ENCODE data around the gene ADCY2.

DNA sequence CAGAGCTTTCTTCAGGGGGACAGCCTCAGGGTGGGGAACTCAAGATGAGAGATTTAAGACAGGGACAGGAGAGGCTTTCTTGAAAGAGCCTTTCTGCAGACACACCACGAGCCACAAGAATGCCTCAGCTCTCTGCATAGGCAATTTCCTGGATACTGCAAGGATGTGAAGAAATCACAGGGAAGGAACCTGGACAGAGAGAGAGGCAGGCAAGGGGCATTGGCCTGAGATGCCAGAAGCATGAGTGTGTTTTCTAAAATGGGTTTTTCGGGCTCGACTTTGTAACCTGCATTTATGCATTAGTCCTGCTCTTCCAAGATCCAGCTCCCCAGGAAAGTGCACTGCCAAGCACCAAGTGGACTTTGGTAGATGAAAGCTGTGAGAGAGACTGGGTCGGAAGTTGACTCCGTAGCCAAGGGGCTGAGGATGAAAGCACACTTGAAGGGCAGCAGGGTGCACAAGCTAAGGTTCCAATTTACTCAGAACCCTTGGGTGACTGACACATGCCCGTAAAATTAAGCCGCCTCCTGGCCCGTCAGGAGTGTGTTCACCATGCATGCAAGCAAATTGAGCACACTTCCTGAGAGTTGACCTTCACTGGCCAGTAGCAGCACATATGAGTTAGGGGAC, 364.1 kb downstream of the ADCY2 start:
- TF ChIP-seq, protein P1, sequence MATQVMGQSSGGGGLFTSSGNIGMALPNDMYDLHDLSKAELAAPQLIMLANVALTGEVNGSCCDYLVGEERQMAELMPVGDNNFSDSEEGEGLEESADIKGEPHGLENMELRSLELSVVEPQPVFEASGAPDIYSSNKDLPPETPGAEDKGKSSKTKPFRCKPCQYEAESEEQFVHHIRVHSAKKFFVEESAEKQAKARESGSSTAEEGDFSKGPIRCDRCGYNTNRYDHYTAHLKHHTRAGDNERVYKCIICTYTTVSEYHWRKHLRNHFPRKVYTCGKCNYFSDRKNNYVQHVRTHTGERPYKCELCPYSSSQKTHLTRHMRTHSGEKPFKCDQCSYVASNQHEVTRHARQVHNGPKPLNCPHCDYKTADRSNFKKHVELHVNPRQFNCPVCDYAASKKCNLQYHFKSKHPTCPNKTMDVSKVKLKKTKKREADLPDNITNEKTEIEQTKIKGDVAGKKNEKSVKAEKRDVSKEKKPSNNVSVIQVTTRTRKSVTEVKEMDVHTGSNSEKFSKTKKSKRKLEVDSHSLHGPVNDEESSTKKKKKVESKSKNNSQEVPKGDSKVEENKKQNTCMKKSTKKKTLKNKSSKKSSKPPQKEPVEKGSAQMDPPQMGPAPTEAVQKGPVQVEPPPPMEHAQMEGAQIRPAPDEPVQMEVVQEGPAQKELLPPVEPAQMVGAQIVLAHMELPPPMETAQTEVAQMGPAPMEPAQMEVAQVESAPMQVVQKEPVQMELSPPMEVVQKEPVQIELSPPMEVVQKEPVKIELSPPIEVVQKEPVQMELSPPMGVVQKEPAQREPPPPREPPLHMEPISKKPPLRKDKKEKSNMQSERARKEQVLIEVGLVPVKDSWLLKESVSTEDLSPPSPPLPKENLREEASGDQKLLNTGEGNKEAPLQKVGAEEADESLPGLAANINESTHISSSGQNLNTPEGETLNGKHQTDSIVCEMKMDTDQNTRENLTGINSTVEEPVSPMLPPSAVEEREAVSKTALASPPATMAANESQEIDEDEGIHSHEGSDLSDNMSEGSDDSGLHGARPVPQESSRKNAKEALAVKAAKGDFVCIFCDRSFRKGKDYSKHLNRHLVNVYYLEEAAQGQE (IDR thresholded peaks at IDR 0.05; ENCODE audit: unreplicated experiment) = no peak
- TF ChIP-seq, protein P2, sequence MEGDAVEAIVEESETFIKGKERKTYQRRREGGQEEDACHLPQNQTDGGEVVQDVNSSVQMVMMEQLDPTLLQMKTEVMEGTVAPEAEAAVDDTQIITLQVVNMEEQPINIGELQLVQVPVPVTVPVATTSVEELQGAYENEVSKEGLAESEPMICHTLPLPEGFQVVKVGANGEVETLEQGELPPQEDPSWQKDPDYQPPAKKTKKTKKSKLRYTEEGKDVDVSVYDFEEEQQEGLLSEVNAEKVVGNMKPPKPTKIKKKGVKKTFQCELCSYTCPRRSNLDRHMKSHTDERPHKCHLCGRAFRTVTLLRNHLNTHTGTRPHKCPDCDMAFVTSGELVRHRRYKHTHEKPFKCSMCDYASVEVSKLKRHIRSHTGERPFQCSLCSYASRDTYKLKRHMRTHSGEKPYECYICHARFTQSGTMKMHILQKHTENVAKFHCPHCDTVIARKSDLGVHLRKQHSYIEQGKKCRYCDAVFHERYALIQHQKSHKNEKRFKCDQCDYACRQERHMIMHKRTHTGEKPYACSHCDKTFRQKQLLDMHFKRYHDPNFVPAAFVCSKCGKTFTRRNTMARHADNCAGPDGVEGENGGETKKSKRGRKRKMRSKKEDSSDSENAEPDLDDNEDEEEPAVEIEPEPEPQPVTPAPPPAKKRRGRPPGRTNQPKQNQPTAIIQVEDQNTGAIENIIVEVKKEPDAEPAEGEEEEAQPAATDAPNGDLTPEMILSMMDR (conservative IDR thresholded peaks at IDR 0.05; ENCODE audit: low read depth in 2 of 2) = no peak
- TF ChIP-seq NANOG (IDR thresholded peaks at IDR 0.05; ENCODE audit: borderline replicate concordance) = no peak
- no peak for TF ChIP-seq EZH2phosphoT487 (IDR thresholded peaks at IDR 0.05; ENCODE audit: unreplicated experiment)
- TF ChIP-seq CREB1 (CRISPR knock-in tag; IDR thresholded peaks at IDR 0.05; ENCODE audit: low read depth) = no peak
- no peak for TF ChIP-seq POLR2AphosphoS5 (IDR thresholded peaks at IDR 0.05; ENCODE audit: low read depth)
- TF ChIP-seq ZNF331 (CRISPR knock-in tag; IDR thresholded peaks at IDR 0.05; ENCODE audit: low read depth) = no peak
- TF ChIP-seq EZH2 (IDR thresholded peaks at IDR 0.05; ENCODE audit: low read depth, unreplicated experiment) = no peak
- TF ChIP-seq, protein P3, sequence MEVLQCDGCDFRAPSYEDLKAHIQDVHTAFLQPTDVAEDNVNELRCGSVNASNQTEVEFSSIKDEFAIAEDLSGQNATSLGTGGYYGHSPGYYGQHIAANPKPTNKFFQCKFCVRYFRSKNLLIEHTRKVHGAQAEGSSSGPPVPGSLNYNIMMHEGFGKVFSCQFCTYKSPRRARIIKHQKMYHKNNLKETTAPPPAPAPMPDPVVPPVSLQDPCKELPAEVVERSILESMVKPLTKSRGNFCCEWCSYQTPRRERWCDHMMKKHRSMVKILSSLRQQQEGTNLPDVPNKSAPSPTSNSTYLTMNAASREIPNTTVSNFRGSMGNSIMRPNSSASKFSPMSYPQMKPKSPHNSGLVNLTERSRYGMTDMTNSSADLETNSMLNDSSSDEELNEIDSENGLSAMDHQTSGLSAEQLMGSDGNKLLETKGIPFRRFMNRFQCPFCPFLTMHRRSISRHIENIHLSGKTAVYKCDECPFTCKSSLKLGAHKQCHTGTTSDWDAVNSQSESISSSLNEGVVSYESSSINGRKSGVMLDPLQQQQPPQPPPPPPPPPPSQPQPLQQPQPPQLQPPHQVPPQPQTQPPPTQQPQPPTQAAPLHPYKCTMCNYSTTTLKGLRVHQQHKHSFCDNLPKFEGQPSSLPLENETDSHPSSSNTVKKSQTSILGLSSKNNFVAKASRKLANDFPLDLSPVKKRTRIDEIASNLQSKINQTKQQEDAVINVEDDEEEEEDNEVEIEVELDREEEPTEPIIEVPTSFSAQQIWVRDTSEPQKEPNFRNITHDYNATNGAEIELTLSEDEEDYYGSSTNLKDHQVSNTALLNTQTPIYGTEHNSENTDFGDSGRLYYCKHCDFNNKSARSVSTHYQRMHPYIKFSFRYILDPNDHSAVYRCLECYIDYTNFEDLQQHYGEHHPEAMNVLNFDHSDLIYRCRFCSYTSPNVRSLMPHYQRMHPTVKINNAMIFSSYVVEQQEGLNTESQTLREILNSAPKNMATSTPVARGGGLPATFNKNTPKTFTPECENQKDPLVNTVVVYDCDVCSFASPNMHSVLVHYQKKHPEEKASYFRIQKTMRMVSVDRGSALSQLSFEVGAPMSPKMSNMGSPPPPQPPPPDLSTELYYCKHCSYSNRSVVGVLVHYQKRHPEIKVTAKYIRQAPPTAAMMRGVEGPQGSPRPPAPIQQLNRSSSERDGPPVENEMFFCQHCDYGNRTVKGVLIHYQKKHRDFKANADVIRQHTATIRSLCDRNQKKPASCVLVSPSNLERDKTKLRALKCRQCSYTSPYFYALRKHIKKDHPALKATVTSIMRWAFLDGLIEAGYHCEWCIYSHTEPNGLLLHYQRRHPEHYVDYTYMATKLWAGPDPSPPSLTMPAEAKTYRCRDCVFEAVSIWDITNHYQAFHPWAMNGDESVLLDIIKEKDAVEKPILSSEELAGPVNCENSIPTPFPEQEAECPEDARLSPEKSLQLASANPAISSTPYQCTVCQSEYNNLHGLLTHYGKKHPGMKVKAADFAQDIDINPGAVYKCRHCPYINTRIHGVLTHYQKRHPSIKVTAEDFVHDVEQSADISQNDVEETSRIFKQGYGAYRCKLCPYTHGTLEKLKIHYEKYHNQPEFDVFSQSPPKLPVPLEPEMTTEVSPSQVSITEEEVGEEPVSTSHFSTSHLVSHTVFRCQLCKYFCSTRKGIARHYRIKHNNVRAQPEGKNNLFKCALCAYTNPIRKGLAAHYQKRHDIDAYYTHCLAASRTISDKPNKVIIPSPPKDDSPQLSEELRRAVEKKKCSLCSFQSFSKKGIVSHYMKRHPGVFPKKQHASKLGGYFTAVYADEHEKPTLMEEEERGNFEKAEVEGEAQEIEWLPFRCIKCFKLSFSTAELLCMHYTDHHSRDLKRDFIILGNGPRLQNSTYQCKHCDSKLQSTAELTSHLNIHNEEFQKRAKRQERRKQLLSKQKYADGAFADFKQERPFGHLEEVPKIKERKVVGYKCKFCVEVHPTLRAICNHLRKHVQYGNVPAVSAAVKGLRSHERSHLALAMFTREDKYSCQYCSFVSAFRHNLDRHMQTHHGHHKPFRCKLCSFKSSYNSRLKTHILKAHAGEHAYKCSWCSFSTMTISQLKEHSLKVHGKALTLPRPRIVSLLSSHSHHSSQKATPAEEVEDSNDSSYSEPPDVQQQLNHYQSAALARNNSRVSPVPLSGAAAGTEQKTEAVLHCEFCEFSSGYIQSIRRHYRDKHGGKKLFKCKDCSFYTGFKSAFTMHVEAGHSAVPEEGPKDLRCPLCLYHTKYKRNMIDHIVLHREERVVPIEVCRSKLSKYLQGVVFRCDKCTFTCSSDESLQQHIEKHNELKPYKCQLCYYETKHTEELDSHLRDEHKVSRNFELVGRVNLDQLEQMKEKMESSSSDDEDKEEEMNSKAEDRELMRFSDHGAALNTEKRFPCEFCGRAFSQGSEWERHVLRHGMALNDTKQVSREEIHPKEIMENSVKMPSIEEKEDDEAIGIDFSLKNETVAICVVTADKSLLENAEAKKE (CRISPR knock-in tag; IDR thresholded peaks at IDR 0.05) = no peak

Data from GM23338 (cell line).